ENCODE measurements around the gene OMP. TPM values are rescaled to one million over a fixed set of nuclear protein-coding genes. Genes with fewer than 3 reads are reported as not detected.

OMP gene
- total and polyA plus RNA-seq, 2 experiments from 2014 or later: not detected

DNA sequence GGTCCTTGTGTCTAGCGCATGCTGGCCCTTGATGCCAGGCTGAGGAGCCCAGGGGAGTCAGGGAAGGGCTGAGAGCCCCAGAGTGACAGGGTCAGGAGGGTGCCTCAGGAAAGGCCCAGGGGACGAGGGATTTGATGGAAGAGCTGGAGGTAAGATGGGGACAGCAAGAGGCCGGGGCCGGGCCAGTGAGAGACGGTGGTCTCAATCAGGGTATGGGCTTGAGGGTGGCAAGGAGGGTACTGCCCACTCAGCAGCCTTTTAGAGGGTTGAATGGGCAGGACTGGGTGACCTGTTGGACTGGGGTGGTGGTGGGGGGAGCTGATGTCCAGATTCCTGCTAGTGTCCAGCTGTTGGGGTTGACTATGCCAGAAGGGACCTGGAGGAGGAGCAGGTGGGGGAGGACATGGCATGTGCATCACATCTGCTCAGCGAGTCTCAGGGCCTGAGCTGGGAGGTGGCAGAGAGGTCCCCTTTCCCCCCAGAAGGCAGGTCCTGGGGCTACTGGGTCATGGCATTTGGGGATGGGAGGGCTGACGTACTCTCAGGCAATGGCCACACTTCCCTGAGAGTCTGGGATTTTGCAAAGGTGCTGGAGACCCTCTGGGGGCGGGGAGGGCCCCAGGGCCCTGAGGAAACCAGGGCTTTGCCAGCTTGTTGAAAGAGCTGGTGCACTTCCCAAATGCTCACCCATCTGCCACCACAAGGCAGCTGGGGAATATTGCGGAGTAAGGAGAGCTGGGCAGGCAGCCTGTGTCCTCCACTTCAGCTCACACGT lies 43.8 kb downstream of the OMP start:
- Histone ChIP-seq H3K9me3 (ENCODE audit: low read depth) (no peaks in the 10 kb centered on the region), H3K4me3 (no peak overlapping the region), H3K27ac (no peak overlapping the region), H3K36me3 (no peaks in the 10 kb centered on the region), H3K27me3 (peaks cover 12% of the 10 kb centered on the region), H3K4me1 (ENCODE audit: low read depth) (peaks cover 5% of the 10 kb centered on the region)
- no peak for DNase-seq (ENCODE audit: low read depth in 1 of 2, low spot score in 1 of 2)
- TF ChIP-seq, protein P1, sequence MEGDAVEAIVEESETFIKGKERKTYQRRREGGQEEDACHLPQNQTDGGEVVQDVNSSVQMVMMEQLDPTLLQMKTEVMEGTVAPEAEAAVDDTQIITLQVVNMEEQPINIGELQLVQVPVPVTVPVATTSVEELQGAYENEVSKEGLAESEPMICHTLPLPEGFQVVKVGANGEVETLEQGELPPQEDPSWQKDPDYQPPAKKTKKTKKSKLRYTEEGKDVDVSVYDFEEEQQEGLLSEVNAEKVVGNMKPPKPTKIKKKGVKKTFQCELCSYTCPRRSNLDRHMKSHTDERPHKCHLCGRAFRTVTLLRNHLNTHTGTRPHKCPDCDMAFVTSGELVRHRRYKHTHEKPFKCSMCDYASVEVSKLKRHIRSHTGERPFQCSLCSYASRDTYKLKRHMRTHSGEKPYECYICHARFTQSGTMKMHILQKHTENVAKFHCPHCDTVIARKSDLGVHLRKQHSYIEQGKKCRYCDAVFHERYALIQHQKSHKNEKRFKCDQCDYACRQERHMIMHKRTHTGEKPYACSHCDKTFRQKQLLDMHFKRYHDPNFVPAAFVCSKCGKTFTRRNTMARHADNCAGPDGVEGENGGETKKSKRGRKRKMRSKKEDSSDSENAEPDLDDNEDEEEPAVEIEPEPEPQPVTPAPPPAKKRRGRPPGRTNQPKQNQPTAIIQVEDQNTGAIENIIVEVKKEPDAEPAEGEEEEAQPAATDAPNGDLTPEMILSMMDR (IDR thresholded peaks at IDR 0.05; ENCODE audit: low read depth, low read length): no peak

- Histone ChIP-seq H3K4me3 (no peak overlapping the region), H3K4me1 (ENCODE audit: low read depth) (peaks cover 5% of the 10 kb centered on the region)
- TF ChIP-seq, protein P1 (IDR thresholded peaks at IDR 0.05; ENCODE audit: low read depth, low read length): no peak
These were observed 44.3 kb downstream of the OMP start for GRCh38 chr11:77147036-77147315.

DNA sequence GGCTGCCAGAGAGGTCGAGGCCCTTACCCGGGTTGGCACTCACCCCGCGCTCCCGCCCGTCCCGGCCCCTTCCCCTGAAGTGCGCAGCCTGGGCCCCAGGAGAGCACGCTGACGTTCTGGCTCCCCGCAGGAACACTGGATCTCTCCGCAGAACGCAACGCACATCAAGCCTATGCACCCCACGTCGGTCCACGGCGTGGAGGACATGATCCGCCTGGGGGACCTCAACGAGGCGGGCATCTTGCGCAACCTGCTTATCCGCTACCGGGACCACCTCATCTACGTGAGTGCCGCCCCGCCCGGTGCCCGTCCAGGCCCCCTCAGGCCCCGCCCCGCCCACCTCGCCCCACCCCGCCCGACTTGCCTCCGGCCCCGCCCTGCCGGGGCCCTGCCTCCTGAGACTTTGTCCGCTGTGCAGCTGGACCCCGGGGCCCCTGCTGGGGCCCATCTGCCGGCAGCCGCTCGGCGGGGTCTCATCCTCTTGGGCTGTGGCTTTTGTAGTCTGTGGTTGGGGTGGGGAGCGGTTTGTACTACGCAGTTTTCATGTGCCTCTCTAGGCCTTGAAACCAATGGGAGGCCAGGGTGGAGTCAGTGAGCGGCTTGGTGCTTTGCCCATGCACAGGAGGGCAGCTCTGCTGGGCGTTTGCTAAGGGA lies 45.2 kb downstream of the OMP start:
- H3K36me3 ChIP-seq: no peaks in the 10 kb centered on the region
- DNase-seq (ENCODE audit: low read depth in 1 of 2, low spot score in 1 of 2): peak; percentile 15 to 24
- H3K4me3 ChIP-seq: peak overlapping the region; percentile 14
- peaks cover 5% of the 10 kb centered on the region for H3K4me1 ChIP-seq (ENCODE audit: low read depth)
- TF ChIP-seq, protein P1 (IDR thresholded peaks at IDR 0.05; ENCODE audit: low read depth, low read length): no peak
- peaks cover 12% of the 10 kb centered on the region for H3K27me3 ChIP-seq
- H3K27ac ChIP-seq: no peak overlapping the region
- no peaks in the 10 kb centered on the region for H3K9me3 ChIP-seq (ENCODE audit: low read depth)

More at GRCh38 chr11:77147036-77147315, 44.3 kb downstream of the OMP start:
- no peak for DNase-seq (ENCODE audit: low read depth in 1 of 2, low spot score in 1 of 2)
- Histone ChIP-seq H3K36me3 (no peaks in the 10 kb centered on the region), H3K27me3 (peaks cover 12% of the 10 kb centered on the region), H3K9me3 (ENCODE audit: low read depth) (no peaks in the 10 kb centered on the region), H3K27ac (no peak overlapping the region)

DNA sequence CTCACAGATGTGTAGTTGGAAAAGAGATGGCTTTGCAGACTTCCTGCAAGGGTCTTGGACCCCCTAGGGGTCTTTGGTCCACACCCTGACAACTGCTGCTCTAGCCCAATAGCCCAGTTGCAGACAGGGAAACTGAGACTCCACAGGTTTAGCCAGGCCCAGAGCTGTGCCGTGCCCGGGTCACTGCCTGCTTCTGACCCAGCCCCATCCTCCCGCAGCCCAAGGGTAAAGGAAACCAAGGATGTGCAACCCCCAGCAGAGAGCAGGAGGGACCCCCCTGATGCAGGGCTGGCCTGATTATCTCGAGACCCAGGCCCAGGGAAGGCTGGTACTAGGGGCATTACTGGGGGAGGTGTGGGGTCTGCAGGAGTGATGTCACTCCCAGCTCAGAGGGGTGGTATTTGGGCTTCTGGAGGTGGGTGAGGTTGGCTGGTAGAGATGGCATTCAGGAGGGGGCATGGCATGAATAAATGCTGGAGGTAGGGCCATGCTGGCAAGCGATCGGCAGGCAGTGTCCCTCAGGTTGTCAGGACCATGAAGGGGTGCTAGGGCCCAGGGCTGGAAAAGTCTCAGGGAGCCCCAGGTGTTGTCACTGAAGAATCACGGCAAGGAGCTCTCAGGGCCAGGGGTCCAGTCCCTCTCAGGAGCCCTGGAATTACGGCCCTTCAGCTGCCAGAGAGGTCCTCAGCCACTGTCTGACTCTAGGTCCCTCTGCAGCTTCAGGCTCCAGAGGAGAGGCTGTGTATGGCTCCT lies 46.5 kb downstream of the OMP start:
- Histone ChIP-seq H3K36me3 (no peaks in the 10 kb centered on the region), H3K4me3 (no peak overlapping the region), H3K27me3 (peaks cover 12% of the 10 kb centered on the region), H3K4me1 (ENCODE audit: low read depth) (peaks cover 5% of the 10 kb centered on the region), H3K9me3 (ENCODE audit: low read depth) (no peaks in the 10 kb centered on the region), H3K27ac (no peak overlapping the region)
- DNase-seq (ENCODE audit: low read depth in 1 of 2, low spot score in 1 of 2): no peak
- TF ChIP-seq, protein P1 (IDR thresholded peaks at IDR 0.05; ENCODE audit: low read depth, low read length): no peak

DNA sequence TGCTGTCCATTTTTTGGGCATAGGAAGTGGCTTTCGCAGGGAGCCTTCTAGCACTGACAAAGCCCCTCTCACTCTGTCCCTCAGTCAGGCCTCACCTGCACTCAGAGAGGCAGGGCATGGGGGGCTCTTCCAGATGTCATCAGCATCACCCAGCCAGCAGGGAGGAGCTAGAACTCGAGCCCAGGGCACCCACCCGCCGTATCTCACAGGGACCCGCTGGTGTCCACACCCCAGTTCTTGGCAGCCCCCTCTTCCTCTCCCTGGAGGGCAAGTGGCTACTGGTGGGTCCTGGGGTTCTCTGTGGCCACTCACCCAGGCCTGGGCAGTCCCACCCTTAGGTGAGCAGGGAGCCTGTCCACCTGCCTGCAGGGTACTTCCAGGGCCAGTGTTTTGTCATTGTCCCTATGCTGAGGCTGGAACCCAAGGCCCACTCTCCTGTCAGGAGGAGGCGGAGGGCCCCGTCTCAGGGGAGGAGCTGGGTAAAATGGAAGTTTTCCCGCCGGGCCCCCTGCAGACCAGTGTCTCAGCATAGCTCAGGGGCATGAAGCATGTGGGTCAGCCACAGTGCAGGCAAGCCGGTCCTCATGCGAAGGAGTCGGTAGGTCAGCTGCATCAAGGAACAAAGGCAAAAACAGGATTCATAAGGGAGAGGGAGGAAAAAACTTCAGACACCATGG lies 47.2 kb downstream of the OMP start:
- TF ChIP-seq, protein P1 (IDR thresholded peaks at IDR 0.05; ENCODE audit: low read depth, low read length): no peak
- Histone ChIP-seq H3K4me1 (ENCODE audit: low read depth) (peaks cover 2% of the 10 kb centered on the region), H3K27me3 (peaks cover 12% of the 10 kb centered on the region), H3K27ac (no peak overlapping the region), H3K36me3 (no peaks in the 10 kb centered on the region), H3K9me3 (ENCODE audit: low read depth) (no peaks in the 10 kb centered on the region), H3K4me3 (no peak overlapping the region)
- no peak for DNase-seq (ENCODE audit: low read depth in 1 of 2, low spot score in 1 of 2)

Data from cardiac muscle cell (in vitro differentiated cells and primary cell).